ENCODE results near the gene TAL1.
A peak's percentile ranks its signal among the peaks of the same experiment; 100 is the strongest.

The TAL1 gene

GRCh38 chr1:47216278-47217059 lies 15.6 kb downstream of the TAL1 start:
- H3K9ac ChIP-seq (ENCODE audit: low read depth, low read length), result no peak overlapping the region
- no peaks in the 10 kb centered on the region for H3K9me3 ChIP-seq (ENCODE audit: control insufficient read depth, insufficient read depth, low read length)
- no peaks in the 10 kb centered on the region for H3K4me1 ChIP-seq (ENCODE audit: control insufficient read depth, insufficient read depth, low read length)
- H3K36me3 ChIP-seq (ENCODE audit: control insufficient read depth, insufficient read depth, low read length), result no peaks in the 10 kb centered on the region
- no peak overlapping the region for H3K4me3 ChIP-seq (ENCODE audit: low read depth, low read length)
- H3K27me3 ChIP-seq (ENCODE audit: control insufficient read depth, insufficient read depth, low read length), result peaks cover 83% of the 10 kb centered on the region

- Histone ChIP-seq H3K9me3 (ENCODE audit: control insufficient read depth, insufficient read depth, low read length) (no peaks in the 10 kb centered on the region), H3K4me3 (ENCODE audit: low read depth, low read length) (no peak overlapping the region), H3K4me1 (ENCODE audit: control insufficient read depth, insufficient read depth, low read length) (no peaks in the 10 kb centered on the region), H3K9ac (ENCODE audit: low read depth, low read length) (no peak overlapping the region), H3K36me3 (ENCODE audit: control insufficient read depth, insufficient read depth, low read length) (no peaks in the 10 kb centered on the region), H3K27me3 (ENCODE audit: control insufficient read depth, insufficient read depth, low read length) (peaks cover 81% of the 10 kb centered on the region)
Observed at GRCh38 chr1:47215713-47216112, 16.3 kb downstream of the TAL1 start.

- Histone ChIP-seq H3K4me3 (ENCODE audit: low read depth, low read length) (no peak overlapping the region), H3K4me1 (ENCODE audit: control insufficient read depth, insufficient read depth, low read length) (no peaks in the 10 kb centered on the region), H3K9ac (ENCODE audit: low read depth, low read length) (no peak overlapping the region), H3K36me3 (ENCODE audit: control insufficient read depth, insufficient read depth, low read length) (no peaks in the 10 kb centered on the region), H3K27me3 (ENCODE audit: control insufficient read depth, insufficient read depth, low read length) (peaks cover 83% of the 10 kb centered on the region), H3K9me3 (ENCODE audit: control insufficient read depth, insufficient read depth, low read length) (no peaks in the 10 kb centered on the region)
Observed at GRCh38 chr1:47214549-47214948, 17.5 kb downstream of the TAL1 start.

- H3K27me3 ChIP-seq (ENCODE audit: control insufficient read depth, insufficient read depth, low read length), result peaks cover 83% of the 10 kb centered on the region
- no peak overlapping the region for H3K9ac ChIP-seq (ENCODE audit: low read depth, low read length)
Observed at GRCh38 chr1:47213230-47213963, 18.6 kb downstream of the TAL1 start.

GRCh38 chr1:47212636-47213229 lies 19.3 kb downstream of the TAL1 start:
- peaks cover 83% of the 10 kb centered on the region for H3K27me3 ChIP-seq (ENCODE audit: control insufficient read depth, insufficient read depth, low read length)
- no peak overlapping the region for H3K4me3 ChIP-seq (ENCODE audit: low read depth, low read length)
- H3K9ac ChIP-seq (ENCODE audit: low read depth, low read length), result no peak overlapping the region

More at GRCh38 chr1:47213230-47213963, 18.6 kb downstream of the TAL1 start:
- H3K4me1 ChIP-seq (ENCODE audit: control insufficient read depth, insufficient read depth, low read length), result peaks cover 5% of the 10 kb centered on the region
- H3K9me3 ChIP-seq (ENCODE audit: control insufficient read depth, insufficient read depth, low read length), result no peaks in the 10 kb centered on the region
- H3K4me3 ChIP-seq (ENCODE audit: low read depth, low read length), result no peak overlapping the region
- H3K36me3 ChIP-seq (ENCODE audit: control insufficient read depth, insufficient read depth, low read length), result no peaks in the 10 kb centered on the region

GRCh38 chr1:47211796-47212269 lies 20.2 kb downstream of the TAL1 start:
- peaks cover 10% of the 10 kb centered on the region for H3K4me1 ChIP-seq (ENCODE audit: control insufficient read depth, insufficient read depth, low read length)
- no peak overlapping the region for H3K4me3 ChIP-seq (ENCODE audit: low read depth, low read length)
- no peaks in the 10 kb centered on the region for H3K9me3 ChIP-seq (ENCODE audit: control insufficient read depth, insufficient read depth, low read length)
- no peaks in the 10 kb centered on the region for H3K36me3 ChIP-seq (ENCODE audit: control insufficient read depth, insufficient read depth, low read length)
- no peak overlapping the region for H3K9ac ChIP-seq (ENCODE audit: low read depth, low read length)
- peaks cover 83% of the 10 kb centered on the region for H3K27me3 ChIP-seq (ENCODE audit: control insufficient read depth, insufficient read depth, low read length)

More at GRCh38 chr1:47212636-47213229, 19.3 kb downstream of the TAL1 start:
- Histone ChIP-seq H3K36me3 (ENCODE audit: control insufficient read depth, insufficient read depth, low read length) (no peaks in the 10 kb centered on the region), H3K9me3 (ENCODE audit: control insufficient read depth, insufficient read depth, low read length) (no peaks in the 10 kb centered on the region), H3K4me1 (ENCODE audit: control insufficient read depth, insufficient read depth, low read length) (peaks cover 10% of the 10 kb centered on the region)

GRCh38 chr1:47210666-47211065 lies 21.4 kb downstream of the TAL1 start:
- Histone ChIP-seq H3K4me3 (ENCODE audit: low read depth, low read length) (no peak overlapping the region), H3K36me3 (ENCODE audit: control insufficient read depth, insufficient read depth, low read length) (no peaks in the 10 kb centered on the region), H3K9me3 (ENCODE audit: control insufficient read depth, insufficient read depth, low read length) (no peaks in the 10 kb centered on the region), H3K4me1 (ENCODE audit: control insufficient read depth, insufficient read depth, low read length) (peaks cover 10% of the 10 kb centered on the region), H3K27me3 (ENCODE audit: control insufficient read depth, insufficient read depth, low read length) (peaks cover 81% of the 10 kb centered on the region), H3K9ac (ENCODE audit: low read depth, low read length) (no peak overlapping the region)

- H3K4me3 ChIP-seq (ENCODE audit: low read depth, low read length), result no peak overlapping the region
- H3K36me3 ChIP-seq (ENCODE audit: control insufficient read depth, insufficient read depth, low read length), result no peaks in the 10 kb centered on the region
- H3K4me1 ChIP-seq (ENCODE audit: control insufficient read depth, insufficient read depth, low read length), result peaks cover 10% of the 10 kb centered on the region
- H3K27me3 ChIP-seq (ENCODE audit: control insufficient read depth, insufficient read depth, low read length), result peaks cover 80% of the 10 kb centered on the region
- H3K9me3 ChIP-seq (ENCODE audit: control insufficient read depth, insufficient read depth, low read length), result no peaks in the 10 kb centered on the region
- no peak overlapping the region for H3K9ac ChIP-seq (ENCODE audit: low read depth, low read length)
Observed at GRCh38 chr1:47209725-47210325, 22.2 kb downstream of the TAL1 start.

GRCh38 chr1:47209091-47209490 lies 22.9 kb downstream of the TAL1 start:
- Histone ChIP-seq H3K4me3 (ENCODE audit: low read depth, low read length) (peak overlapping the region; percentile 33), H3K27me3 (ENCODE audit: control insufficient read depth, insufficient read depth, low read length) (peaks cover 78% of the 10 kb centered on the region), H3K36me3 (ENCODE audit: control insufficient read depth, insufficient read depth, low read length) (no peaks in the 10 kb centered on the region), H3K9ac (ENCODE audit: low read depth, low read length) (no peak overlapping the region), H3K9me3 (ENCODE audit: control insufficient read depth, insufficient read depth, low read length) (no peaks in the 10 kb centered on the region), H3K4me1 (ENCODE audit: control insufficient read depth, insufficient read depth, low read length) (peaks cover 10% of the 10 kb centered on the region)

- peaks cover 77% of the 10 kb centered on the region for H3K27me3 ChIP-seq (ENCODE audit: control insufficient read depth, insufficient read depth, low read length)
- H3K36me3 ChIP-seq (ENCODE audit: control insufficient read depth, insufficient read depth, low read length), result no peaks in the 10 kb centered on the region
- H3K9ac ChIP-seq (ENCODE audit: low read depth, low read length), result no peak overlapping the region
- H3K4me3 ChIP-seq (ENCODE audit: low read depth, low read length), result peak overlapping the region; percentile 33
- peaks cover 10% of the 10 kb centered on the region for H3K4me1 ChIP-seq (ENCODE audit: control insufficient read depth, insufficient read depth, low read length)
- H3K9me3 ChIP-seq (ENCODE audit: control insufficient read depth, insufficient read depth, low read length), result no peaks in the 10 kb centered on the region
Observed at GRCh38 chr1:47208374-47208850, 23.6 kb downstream of the TAL1 start.

- Histone ChIP-seq H3K9me3 (ENCODE audit: control insufficient read depth, insufficient read depth, low read length) (no peaks in the 10 kb centered on the region), H3K27me3 (ENCODE audit: control insufficient read depth, insufficient read depth, low read length) (peaks cover 77% of the 10 kb centered on the region), H3K4me3 (ENCODE audit: low read depth, low read length) (peak overlapping the region; percentile 33), H3K36me3 (ENCODE audit: control insufficient read depth, insufficient read depth, low read length) (no peaks in the 10 kb centered on the region), H3K4me1 (ENCODE audit: control insufficient read depth, insufficient read depth, low read length) (peaks cover 10% of the 10 kb centered on the region), H3K9ac (ENCODE audit: low read depth, low read length) (no peak overlapping the region)
Observed at GRCh38 chr1:47207803-47208373, 24.1 kb downstream of the TAL1 start.
